ENCODE measurements around the gene RPAIN. TPM values are rescaled to one million over a fixed set of nuclear protein-coding genes. Genes with fewer than 3 reads are reported as not detected.

RPAIN gene
- total and polyA plus RNA-seq, 10 of the 15 experiments (the other 5 are each of a cell fraction or from before 2014, with no cell fraction given), result 45.8 to 109 (median 70.5) TPM

- TF ChIP-seq ZBTB4 (CRISPR knock-in tag; IDR thresholded peaks at IDR 0.05) (no peak), CEBPZ (IDR thresholded peaks at IDR 0.05; ENCODE audit: low read depth, low read length) (no peak; the same call in 1 of the 2 replicates), RELA (IDR thresholded peaks at IDR 0.05; ENCODE audit: borderline replicate concordance, partially characterized antibody) (peak; percentile 70), BCL3 (IDR thresholded peaks at IDR 0.05; ENCODE audit: borderline replicate concordance, insufficient read depth, low read depth, low read length, poor library complexity, severe bottlenecking) (no peak), MEF2A (IDR thresholded peaks at IDR 0.05; ENCODE audit: insufficient read depth, low read depth, low read length) (no peak), MEF2B (IDR thresholded peaks at IDR 0.05; ENCODE audit: partially characterized antibody, poor library complexity, severe bottlenecking) (peak; percentile 94), E2F4 (IDR thresholded peaks at IDR 0.05; ENCODE audit: low read depth, low read length) (no peak), YY1 (IDR thresholded peaks at IDR 0.05; ENCODE audit: low read depth, low read length) (peak; percentile 91), GABPA (IDR thresholded peaks at IDR 0.05; ENCODE audit: low read depth) (no peak), PKNOX1 (IDR thresholded peaks at IDR 0.05) (no peak), MYB (IDR thresholded peaks at IDR 0.05; ENCODE audit: borderline replicate concordance, low read depth, low read length) (no peak), BACH1 (IDR thresholded peaks at IDR 0.05; ENCODE audit: borderline replicate concordance) (0 out of 2 replicates have a peak, but pooled peaks have one; percentile 42), MTA2 (IDR thresholded peaks at IDR 0.05; ENCODE audit: low read depth) (no peak), RUNX3 (IDR thresholded peaks at IDR 0.05; ENCODE audit: low read length) (peak; percentile 95), ATF2 (IDR thresholded peaks at IDR 0.05; ENCODE audit: low read length) (no peak), RBBP5 (conservative IDR thresholded peaks at IDR 0.05) (no peak), MTA3 (IDR thresholded peaks at IDR 0.05; ENCODE audit: borderline replicate concordance, low read length) (no peak), TCF7 (IDR thresholded peaks at IDR 0.05; ENCODE audit: borderline replicate concordance) (no peak)
Measured at GRCh38 chr17:5419959-5420653, at the start of gene RPAIN (continued).
